Endothelial cell of umbilical vein (primary cell): ENCODE results near the gene KRTAP4-5. TPM values are rescaled to one million over a fixed set of nuclear protein-coding genes. Genes with fewer than 3 reads are reported as not detected.

Experiments used
- BruUV-seq: library from RNA; stranded (reverse); fragments of 400-500 nt; replicated peaks from 2 replicates; lab custom pipeline; 2021; lab: Mats Ljungman, UMichigan
- CTCF ChIA-PET: fragments of 300-600, 350-600 bp; sonication (Branson Sonifier 250); formaldehyde crosslinking; loops from one replicate; lab custom pipeline; 2021; ENCODE audit warnings: antibody characterized with exemption, inconsistent platforms; lab: Charles Lee
- POLR2A ChIA-PET: fragments of 300-600, 350-600 bp; sonication (Branson Sonifier 250); formaldehyde crosslinking; loops from one replicate; lab custom pipeline; 2021; ENCODE audit warnings: antibody characterized with exemption, inconsistent platforms; lab: Charles Lee
- DNase-seq: peaks from one replicate; pipeline ENCODE4 v3.0.0-alpha.2; 2011; ENCODE audit warnings: low read depth, low spot score
- FAIRE-seq: peaks from 2 replicates; lab custom pipeline; 2011; peaks lifted over from hg19 to GRCh38; lab: Jason Lieb, UNC
- H2AFZ ChIP-seq: 2 replicates; pipeline ENCODE4 v1.6.0; 2012; ENCODE audit warnings: low read depth, low read length, control low read depth, inconsistent platforms
- H3K27ac ChIP-seq: 2 replicates; pipeline ENCODE4 v1.5.1; 2011; ENCODE audit warnings: low read depth, mild to moderate bottlenecking, control low read depth, low read length, moderate library complexity; ENCODE audit not compliant: insufficient read depth
- H3K27me3 ChIP-seq, 2 experiments: 2 replicates each; pipeline versions ENCODE4 v1.6.0 to v1.6.1; 2011; ENCODE audit warnings: low read length in 2 of 2, mixed read lengths in 1 of 2; ENCODE audit not compliant: control insufficient read depth in 2 of 2, insufficient read depth in 2 of 2
- H3K36me3 ChIP-seq, 2 experiments: 2 replicates in 1 of 2; 3 replicates in 1 of 2; pipeline ENCODE4 v1.5.1; 2011; ENCODE audit warnings: low read length in 2 of 2, mild to moderate bottlenecking in 1 of 2, moderate library complexity in 1 of 2; ENCODE audit not compliant: control insufficient read depth in 2 of 2, insufficient read depth in 2 of 2; ENCODE audit errors: extremely low read depth in 1 of 2
- H3K4me1 ChIP-seq: 3 replicates; pipeline ENCODE4 v1.5.1; 2011; ENCODE audit warnings: mild to moderate bottlenecking, low read length; ENCODE audit not compliant: control insufficient read depth, insufficient read depth; ENCODE audit errors: extremely low read depth
- H3K4me2 ChIP-seq: 2 replicates; pipeline ENCODE4 v1.6.1; 2011; ENCODE audit warnings: low read length, control low read depth, mixed read lengths; ENCODE audit not compliant: insufficient read depth
- H3K4me3 ChIP-seq, 3 experiments: fragments of 200-600 bp in 1 of 3; sonication (generic), shearing (Covaris generic) in 1 of 3; replicated peaks in 1 of 3; 2 replicates each; pipeline ENCODE4 v1.5.1; 2011 to 2016; ENCODE audit warnings: control low read depth in 3 of 3, low read length in 3 of 3, mild to moderate bottlenecking in 2 of 3, inconsistent platforms in 1 of 3, low read depth in 1 of 3, moderate library complexity in 1 of 3; ENCODE audit not compliant: insufficient read depth in 1 of 3
- H3K79me2 ChIP-seq: 2 replicates; pipeline ENCODE4 v1.6.0; 2012; ENCODE audit warnings: low read length, inconsistent platforms; ENCODE audit not compliant: control insufficient read depth, insufficient read depth
- H3K9ac ChIP-seq: replicated peaks from 2 replicates; pipeline ENCODE3; 2011; ENCODE audit warnings: low read length, control low read depth; ENCODE audit not compliant: insufficient read depth; ENCODE audit errors: extremely low read depth
- H3K9me1 ChIP-seq: replicated peaks from 3 replicates; pipeline ENCODE4 v1.6.0; 2011; ENCODE audit warnings: mild to moderate bottlenecking, low read length; ENCODE audit not compliant: control insufficient read depth, insufficient read depth; ENCODE audit errors: extremely low read depth
- H3K9me3 ChIP-seq: replicated peaks from 2 replicates; pipeline ENCODE4 v1.5.1; 2012; ENCODE audit warnings: low read length, inconsistent platforms; ENCODE audit not compliant: control insufficient read depth, insufficient read depth
- H4K20me1 ChIP-seq: replicated peaks from 2 replicates; pipeline ENCODE3; 2011; ENCODE audit warnings: mild to moderate bottlenecking, low read length; ENCODE audit not compliant: control insufficient read depth, insufficient read depth; ENCODE audit errors: extremely low read depth
- CTCF ChIP-seq, 2 donors: IDR thresholded peaks; 1 replicate in 1 of 2; 2 replicates in 1 of 2; pipeline ENCODE4 v1.5.1; 2011; ENCODE audit warnings: low read length in 2 of 2, mild to moderate bottlenecking in 2 of 2, moderate library complexity in 2 of 2, control low read depth in 1 of 2, inconsistent platforms in 1 of 2, low read depth in 1 of 2; ENCODE audit not compliant: insufficient read depth in 1 of 2; ENCODE audit errors: extremely low read depth in 1 of 2
- EZH2 ChIP-seq: IDR thresholded peaks from 2 replicates; pipeline ENCODE4 v1.6.1; 2012; ENCODE audit warnings: borderline replicate concordance, low read depth, mild to moderate bottlenecking, moderate library complexity, low read length, inconsistent platforms; ENCODE audit not compliant: severe bottlenecking
- FOS ChIP-seq: IDR thresholded peaks from 2 replicates; pipeline ENCODE4 v1.6.1; 2011; ENCODE audit warnings: mild to moderate bottlenecking, low read length, moderate library complexity, borderline replicate concordance; ENCODE audit not compliant: insufficient read depth
- GATA2 ChIP-seq: IDR thresholded peaks from 2 replicates; pipeline ENCODE4 v1.7.0; 2011; ENCODE audit warnings: low read depth, mild to moderate bottlenecking, moderate library complexity, mixed read lengths, low read length; ENCODE audit not compliant: insufficient read length, insufficient read depth
- JUN ChIP-seq: IDR thresholded peaks from 2 replicates; pipeline ENCODE4 v1.6.1; 2011; ENCODE audit warnings: borderline replicate concordance, low read depth; ENCODE audit not compliant: insufficient read length, insufficient read depth
- MAX ChIP-seq: IDR thresholded peaks from 2 replicates; pipeline ENCODE4 v1.6.1; 2011; ENCODE audit not compliant: insufficient read depth, insufficient read length
- MYC ChIP-seq: IDR thresholded peaks from one replicate; pipeline ENCODE4 v1.6.1; 2011; ENCODE audit warnings: mild to moderate bottlenecking, low read depth, low read length
- POLR2A ChIP-seq: IDR thresholded peaks from 2 replicates; pipeline ENCODE4 v1.6.1; 2012; ENCODE audit warnings: low read depth, mild to moderate bottlenecking, control low read depth, low read length
- POLR2AphosphoS5 ChIP-seq: IDR thresholded peaks from 2 replicates; pipeline ENCODE4 v1.6.1; 2012; ENCODE audit warnings: low read depth, mild to moderate bottlenecking, control low read depth, low read length, moderate library complexity; ENCODE audit not compliant: insufficient read depth
- dilution Hi-C: fragments of 300-500 bp; cut with MboI; formaldehyde crosslinking; loops from one replicate; pipeline ENCODE4 v1.15.0; 2019; ENCODE audit warnings: low sequenced_read_pairs; ENCODE audit not compliant: extremely low pct_ligation_motif_present
- intact Hi-C: fragments of 100-400 bp; cut with micrococcal nuclease; formaldehyde crosslinking; loops from one replicate; pipeline ENCODE4 v1.10.0; 2022
- polyA plus RNA-seq, 4 experiments: library from polyadenylated mRNA; depleted of rRNA in 3 of 4; stranded (reverse) in 3 of 4; unstranded in 1 of 4; fragments of >200 nt; gene quantifications; 2 replicates each; pipeline versions ENCODE4 v1.2.1 to v1.2.3, GENCODE V29; 2011 to 2012; ENCODE audit warnings: missing spikeins in 1 of 4
- total RNA-seq: library from RNA; stranded (reverse); gene quantifications from 2 replicates; pipeline ENCODE4 v1.2.3, GENCODE V29; 2021

The KRTAP4-5 gene
- total and polyA plus RNA-seq, 2 donors (not counting 3 experiments of a cell fraction or from before 2014, with no cell fraction given): not detected

- Histone ChIP-seq H3K4me3 (no peak overlapping the region), H3K27ac (no peak overlapping the region), H3K4me2 (no peak overlapping the region), H3K9me1 (no peaks in the 10 kb centered on the region), H2AFZ (no peak overlapping the region), H3K9ac (no peak overlapping the region), H3K4me1 (no peaks in the 10 kb centered on the region), H3K79me2 (no peaks in the 10 kb centered on the region), H3K9me3 (no peaks in the 10 kb centered on the region), H4K20me1 (no peaks in the 10 kb centered on the region), H3K36me3 (no peaks in the 10 kb centered on the region), H3K27me3 (no peaks in the 10 kb centered on the region)
- POLR2A ChIA-PET: no interaction called here
- dilution Hi-C loops (no loop called here), intact Hi-C loops (no loop called here)
- DNase-seq (no peak), FAIRE-seq (no peak)
- CTCF ChIA-PET: interaction anchor here (1.3 kb wide), 1 partner anchor 241 kb away, joined by 4 read pairs; no protein-coding TSS in a partner anchor
- no TSS peak for BruUV-seq
- TF ChIP-seq CTCF (IDR thresholded peaks at IDR 0.05; ENCODE audit: extremely low read depth in 1 of 2, insufficient read depth in 1 of 2, low read depth in 1 of 2, low read length in 2 of 2) (no peak), FOS (no peak)
These were observed 2.0 kb downstream of the KRTAP4-5 start for GRCh38 chr17:41147531-41148204.

GRCh38 chr17:41145261-41145660 is 4.4 kb downstream of the KRTAP4-5 start:
- Histone ChIP-seq H3K4me1 (no peaks in the 10 kb centered on the region), H4K20me1 (no peaks in the 10 kb centered on the region), H2AFZ (no peak overlapping the region), H3K27ac (no peak overlapping the region), H3K27me3 (no peaks in the 10 kb centered on the region), H3K9me3 (no peaks in the 10 kb centered on the region), H3K79me2 (no peaks in the 10 kb centered on the region), H3K9ac (no peak overlapping the region), H3K9me1 (no peaks in the 10 kb centered on the region), H3K4me2 (no peak overlapping the region), H3K4me3 (no peak overlapping the region), H3K36me3 (no peaks in the 10 kb centered on the region)
- TF ChIP-seq GATA2 (no peak), MYC (no peak), POLR2A (no peak), FOS (no peak), EZH2 (no peak), CTCF (IDR thresholded peaks at IDR 0.05; ENCODE audit: extremely low read depth in 1 of 2, insufficient read depth in 1 of 2, low read depth in 1 of 2, low read length in 2 of 2) (no peak), POLR2AphosphoS5 (no peak), JUN (no peak), MAX (no peak)
- DNase-seq (no peak), FAIRE-seq (no peak)
- CTCF ChIA-PET: no interaction called here
- dilution Hi-C loops: no loop called here
- POLR2A ChIA-PET: no interaction called here
- intact Hi-C loops: no loop called here
- BruUV-seq: no TSS peak
